Stimulated activated naive CD8-positive, alpha-beta T cell treated with anti-CD3 and anti-CD28 coated beads, Interleukin-15, Interleukin-2, amounts not matched to agents 100 ng/mL and 50 ng/mL, for 24 hours (primary cell): ENCODE data around the gene YARS2.
"Not testable (repeated sequence)": the region's sequence is repeated elsewhere in the genome, so short reads cannot be mapped to it uniquely, and the experiment has no call there.

Experiments used
- H3K27ac Mint-ChIP-seq: one replicate; pipeline ENCODE4 v1.8.0; 2021; ENCODE audit warnings: mild to moderate bottlenecking, mixed read lengths
- H3K27me3 Mint-ChIP-seq: one replicate; pipeline ENCODE4 v1.8.0; 2021; ENCODE audit warnings: mixed read lengths
- H3K36me3 Mint-ChIP-seq: one replicate; pipeline ENCODE4 v1.8.0; 2021; ENCODE audit warnings: low read depth, mixed read lengths
- H3K4me1 Mint-ChIP-seq: one replicate; pipeline ENCODE4 v1.8.0; 2021; ENCODE audit warnings: low read depth, mixed read lengths
- H3K4me3 Mint-ChIP-seq: one replicate; pipeline ENCODE4 v1.8.0; 2021; ENCODE audit warnings: mild to moderate bottlenecking, mixed read lengths
- H3K9me3 Mint-ChIP-seq: one replicate; pipeline ENCODE4 v1.8.0; 2021; ENCODE audit warnings: mixed read lengths

The YARS2 gene

DNA sequence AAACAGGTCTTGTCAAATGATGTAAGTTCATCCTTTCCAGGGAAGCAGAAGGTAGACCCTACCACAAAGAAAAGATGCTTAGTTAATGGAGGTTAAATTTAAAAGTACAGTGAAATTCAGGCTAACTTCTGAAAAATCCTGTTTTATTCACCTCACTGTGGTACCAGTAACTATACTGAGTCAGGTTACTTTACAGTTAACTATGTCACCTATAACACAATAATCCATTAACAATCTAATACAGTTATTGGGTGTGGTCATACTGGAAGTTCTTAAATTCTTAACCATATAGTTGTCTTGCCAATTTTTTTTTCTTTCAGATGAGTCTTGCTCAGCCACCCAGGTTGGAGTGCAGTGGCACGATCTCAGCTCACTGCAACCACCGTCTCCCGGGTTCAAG is 30.4 kb downstream of the YARS2 start:
- not testable (repeated sequence) for H3K4me3 Mint-ChIP-seq, H3K27ac Mint-ChIP-seq, H3K27me3 Mint-ChIP-seq, H3K9me3 Mint-ChIP-seq, H3K4me1 Mint-ChIP-seq
- H3K36me3 Mint-ChIP-seq = peaks cover 65% of the 10 kb centered on the region

DNA sequence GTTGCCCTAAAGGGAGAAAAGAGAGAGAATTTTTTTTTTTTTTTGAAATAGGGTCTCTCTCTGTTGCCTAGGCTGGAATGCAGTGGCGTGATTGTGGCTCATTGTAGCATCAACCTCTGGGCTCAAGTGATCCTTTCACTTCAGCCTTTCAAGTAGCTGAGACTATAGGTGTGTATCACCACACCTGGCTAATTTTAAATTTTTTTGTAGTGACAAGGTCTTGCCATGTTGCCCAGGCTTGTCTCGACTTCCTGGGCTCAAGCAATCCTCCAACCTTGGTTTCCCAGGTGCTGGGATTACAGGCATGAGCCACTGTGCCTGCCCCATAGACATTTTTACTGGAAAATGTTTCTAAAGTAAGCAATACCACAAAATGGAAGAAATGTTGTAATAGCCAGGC is 36.8 kb downstream of the YARS2 start:
- no peaks in the 10 kb centered on the region for H3K27me3 Mint-ChIP-seq
- no peaks in the 10 kb centered on the region for H3K9me3 Mint-ChIP-seq
- H3K4me1 Mint-ChIP-seq = no peaks in the 10 kb centered on the region
- no peak overlapping the region for H3K4me3 Mint-ChIP-seq
- H3K27ac Mint-ChIP-seq = no peak overlapping the region
- H3K36me3 Mint-ChIP-seq = peaks cover 44% of the 10 kb centered on the region

DNA sequence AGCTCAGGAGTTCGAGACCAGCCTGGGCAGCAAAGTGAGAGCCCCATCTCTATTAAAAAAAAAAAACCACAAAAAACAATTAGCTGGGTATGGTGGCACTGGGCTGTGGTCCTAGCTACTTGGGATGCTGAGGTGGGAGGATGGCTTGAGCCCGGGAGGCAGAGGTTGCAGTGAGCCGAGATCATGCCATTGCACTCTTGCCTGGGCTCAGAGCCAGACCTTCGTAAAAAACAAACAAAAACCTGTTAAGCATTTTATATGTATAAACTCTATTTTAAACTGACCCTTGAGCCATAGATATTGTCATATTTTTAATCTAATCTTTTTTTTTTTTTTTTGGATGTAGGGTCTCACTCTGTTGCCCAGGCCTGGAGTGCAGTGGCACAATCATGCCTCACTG is 40.9 kb downstream of the YARS2 start:
- Mint-ChIP-seq H3K36me3 (peaks cover 34% of the 10 kb centered on the region), H3K27ac (no peak overlapping the region), H3K27me3 (no peaks in the 10 kb centered on the region), H3K4me3 (no peak overlapping the region), H3K4me1 (no peaks in the 10 kb centered on the region), H3K9me3 (no peaks in the 10 kb centered on the region)

DNA sequence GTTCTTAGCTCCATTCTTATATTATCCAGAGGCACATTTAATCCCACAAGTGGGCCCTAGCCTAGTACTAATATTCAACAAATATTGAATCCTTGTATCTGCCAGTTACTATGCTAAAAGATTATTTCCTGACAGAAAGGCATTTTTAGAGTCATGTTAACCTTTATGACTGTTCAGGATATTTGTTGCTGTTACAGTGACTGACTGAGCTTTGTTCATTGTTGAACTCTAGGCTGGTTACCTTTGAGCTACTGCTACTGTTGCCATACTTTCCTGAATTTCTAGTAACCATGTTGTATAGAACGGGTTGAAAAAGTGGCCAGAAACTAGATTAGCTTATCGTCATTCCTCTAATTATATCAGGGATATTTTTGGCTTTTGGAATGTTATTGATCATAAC is 46.8 kb downstream of the YARS2 start:
- Mint-ChIP-seq H3K9me3 (no peaks in the 10 kb centered on the region), H3K4me1 (no peaks in the 10 kb centered on the region), H3K27ac (no peak overlapping the region), H3K36me3 (peaks cover 37% of the 10 kb centered on the region), H3K4me3 (no peak overlapping the region), H3K27me3 (no peaks in the 10 kb centered on the region)

DNA sequence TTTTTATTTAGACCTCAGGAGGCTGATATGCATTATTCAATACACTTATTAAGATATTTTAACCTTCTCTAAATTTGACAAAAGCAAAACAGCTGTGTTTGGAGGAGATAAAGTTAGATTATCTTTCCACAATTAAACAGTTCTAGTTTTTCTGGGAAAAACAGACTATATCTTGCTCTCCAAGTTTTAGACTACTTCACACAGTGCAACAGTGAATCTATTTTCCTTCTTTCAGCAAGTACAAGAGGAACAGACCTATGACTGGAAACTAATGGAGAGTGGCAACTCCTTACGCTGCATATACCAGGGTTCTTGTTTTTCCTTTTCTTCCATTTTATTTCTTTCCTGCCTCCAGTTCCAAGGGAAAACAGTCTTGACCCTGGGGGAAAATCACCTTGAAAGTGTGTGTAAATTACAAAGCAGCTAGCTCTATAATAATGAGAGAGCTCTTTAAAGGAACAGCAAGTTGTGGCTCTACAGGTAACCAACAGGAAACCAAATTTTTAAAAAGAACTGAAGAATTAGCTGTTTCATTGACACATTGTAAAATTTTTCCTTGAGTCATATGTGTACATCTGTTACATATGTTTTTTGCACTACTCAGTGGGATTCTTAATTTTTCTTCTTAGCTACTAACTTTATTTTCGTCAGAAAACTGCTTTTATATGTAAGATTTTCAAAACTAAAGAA is 49.2 kb downstream of the YARS2 start:
- peaks cover 39% of the 10 kb centered on the region for H3K36me3 Mint-ChIP-seq
- no peaks in the 10 kb centered on the region for H3K27me3 Mint-ChIP-seq
- no peak overlapping the region for H3K27ac Mint-ChIP-seq
- H3K4me1 Mint-ChIP-seq = no peaks in the 10 kb centered on the region
- H3K4me3 Mint-ChIP-seq = no peak overlapping the region
- H3K9me3 Mint-ChIP-seq = no peaks in the 10 kb centered on the region

DNA sequence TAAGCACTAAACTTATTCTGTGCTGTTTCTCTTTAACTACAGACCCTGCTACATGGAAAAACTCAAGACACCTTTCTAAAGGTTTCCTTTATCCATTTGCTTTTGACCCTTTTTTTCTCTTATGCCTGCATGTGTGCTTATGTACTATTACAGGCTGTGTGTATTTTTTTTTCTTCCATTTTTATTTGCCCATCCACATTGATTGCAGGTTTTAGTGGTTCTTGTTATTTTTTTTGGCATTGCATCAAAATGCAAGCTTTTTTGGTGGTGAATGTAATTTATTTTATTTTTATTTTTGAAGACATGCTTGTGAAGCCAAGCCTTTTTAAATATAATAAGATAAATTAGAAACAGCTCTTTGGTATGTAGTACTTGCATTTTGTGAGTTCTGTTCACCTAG is 49.9 kb downstream of the YARS2 start:
- H3K4me3 Mint-ChIP-seq = no peak overlapping the region
- no peak overlapping the region for H3K27ac Mint-ChIP-seq
- H3K9me3 Mint-ChIP-seq = no peaks in the 10 kb centered on the region
- no peaks in the 10 kb centered on the region for H3K27me3 Mint-ChIP-seq
- H3K36me3 Mint-ChIP-seq = peaks cover 37% of the 10 kb centered on the region
- no peaks in the 10 kb centered on the region for H3K4me1 Mint-ChIP-seq

DNA sequence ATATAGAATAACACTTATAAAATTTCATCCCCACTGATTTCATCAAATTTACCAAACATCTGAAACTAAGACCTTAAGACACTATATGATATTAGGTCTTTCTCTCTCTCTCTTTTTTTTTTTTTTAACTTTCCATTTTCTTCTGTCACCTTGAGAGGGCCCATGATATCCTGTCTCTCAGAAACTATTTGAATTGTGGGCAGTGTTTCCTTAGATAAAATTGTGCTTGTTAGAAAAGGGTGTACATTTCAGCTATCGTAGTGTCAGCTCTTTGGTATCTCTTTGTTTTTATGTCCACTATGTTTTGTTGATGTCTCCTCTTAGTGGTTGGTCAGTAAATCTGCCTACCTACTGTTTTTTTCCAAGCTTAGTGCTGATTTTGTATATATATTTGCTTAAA is 52.8 kb downstream of the YARS2 start:
- Mint-ChIP-seq H3K27ac (peak overlapping the region; percentile 32), H3K4me1 (no peaks in the 10 kb centered on the region), H3K27me3 (no peaks in the 10 kb centered on the region), H3K4me3 (no peak overlapping the region), H3K36me3 (peaks cover 30% of the 10 kb centered on the region), H3K9me3 (no peaks in the 10 kb centered on the region)

DNA sequence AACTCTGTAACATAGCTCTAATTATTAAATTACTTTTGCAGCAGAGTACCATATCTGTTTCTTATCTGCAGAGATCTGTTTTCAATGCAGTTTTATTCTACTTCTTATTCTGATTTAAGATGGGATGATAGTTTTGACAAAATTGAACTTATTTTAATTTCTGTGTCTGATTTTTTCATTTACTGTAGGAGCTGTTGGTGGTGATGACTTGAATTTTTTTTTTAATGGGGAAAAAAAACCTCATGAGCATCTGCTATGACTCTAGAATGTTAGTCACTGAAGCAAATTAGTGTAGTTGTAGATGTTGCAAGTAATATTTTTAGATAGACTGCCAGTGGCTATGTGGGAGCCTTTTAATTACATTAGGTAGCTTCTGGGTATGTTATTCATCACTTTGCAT is 53.2 kb downstream of the YARS2 start:
- Mint-ChIP-seq H3K36me3 (peaks cover 30% of the 10 kb centered on the region), H3K9me3 (no peaks in the 10 kb centered on the region), H3K27ac (no peak overlapping the region), H3K4me1 (peaks cover 1% of the 10 kb centered on the region), H3K4me3 (no peak overlapping the region), H3K27me3 (no peaks in the 10 kb centered on the region)

DNA sequence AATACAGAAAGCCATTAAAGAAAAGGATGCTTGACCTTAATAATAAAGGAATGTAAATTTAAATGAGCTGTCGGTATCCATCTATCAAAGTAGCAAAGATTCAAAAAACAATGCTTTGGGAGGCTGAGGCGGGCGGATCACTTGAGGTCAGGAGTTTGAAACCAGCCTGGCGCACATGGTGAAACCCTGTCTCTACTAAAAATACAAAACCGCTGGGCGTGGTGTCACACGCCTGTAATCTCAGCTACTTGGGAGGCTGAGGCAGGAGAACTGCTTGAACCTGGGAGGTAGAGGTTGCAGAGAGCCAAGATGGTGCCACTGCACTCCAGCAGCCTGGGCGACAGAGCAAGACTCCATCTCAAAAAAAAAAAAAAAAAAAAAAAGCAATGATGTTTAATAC is 56.3 kb downstream of the YARS2 start:
- not testable (repeated sequence) for H3K27me3 Mint-ChIP-seq, H3K4me3 Mint-ChIP-seq, H3K9me3 Mint-ChIP-seq, H3K27ac Mint-ChIP-seq, H3K4me1 Mint-ChIP-seq
- peaks cover 26% of the 10 kb centered on the region for H3K36me3 Mint-ChIP-seq

DNA sequence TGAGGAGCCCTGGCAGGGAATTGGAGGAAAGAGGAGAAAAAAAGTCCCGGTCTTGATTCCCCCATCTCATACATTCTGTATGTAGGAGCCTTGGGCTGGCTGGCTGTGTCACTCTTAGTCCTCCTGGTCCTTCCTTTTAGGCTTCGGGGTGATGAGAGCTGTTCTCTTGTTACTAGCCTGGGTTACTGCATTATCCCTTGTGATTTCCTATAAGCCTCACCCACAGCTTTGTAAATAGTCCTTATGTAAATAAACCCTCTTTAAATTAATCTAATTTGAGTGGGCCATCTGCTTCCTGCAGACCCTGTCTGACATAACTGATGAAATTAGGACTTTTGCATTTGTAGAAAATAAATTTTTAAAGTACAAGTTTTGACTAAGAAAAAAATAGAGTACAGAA is 57.4 kb downstream of the YARS2 start:
- Mint-ChIP-seq H3K27ac (no peak overlapping the region), H3K36me3 (peaks cover 31% of the 10 kb centered on the region), H3K27me3 (no peaks in the 10 kb centered on the region), H3K4me3 (no peak overlapping the region), H3K4me1 (peaks cover 13% of the 10 kb centered on the region), H3K9me3 (peaks cover 7% of the 10 kb centered on the region)

DNA sequence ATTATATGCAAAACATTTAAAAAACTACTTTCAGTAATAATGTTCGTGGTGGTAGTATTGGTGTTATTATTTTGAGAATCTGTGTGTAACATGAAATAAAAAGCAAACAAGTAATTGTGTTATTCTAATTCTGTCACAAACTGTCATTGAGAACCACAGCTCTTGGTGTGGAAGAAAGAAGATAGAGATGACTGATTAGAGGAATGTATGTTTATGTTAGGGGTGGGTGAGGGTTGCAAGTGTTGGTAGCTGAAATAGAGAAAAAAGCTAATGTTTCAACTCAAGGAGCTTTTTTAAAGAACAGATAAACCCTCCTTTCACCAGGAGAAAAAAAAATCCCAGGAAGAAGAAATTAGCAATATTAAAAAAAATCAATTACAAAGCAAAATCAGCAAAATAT is 58.3 kb downstream of the YARS2 start:
- Mint-ChIP-seq H3K27ac (no peak overlapping the region), H3K4me1 (peaks cover 21% of the 10 kb centered on the region), H3K36me3 (peaks cover 31% of the 10 kb centered on the region), H3K9me3 (peaks cover 7% of the 10 kb centered on the region), H3K27me3 (no peaks in the 10 kb centered on the region), H3K4me3 (no peak overlapping the region)
